ENCODE results near the gene SPTB. TPM values are rescaled to one million over a fixed set of nuclear protein-coding genes. Genes with fewer than 3 reads are reported as not detected.

The SPTB gene
- total RNA-seq, 1 experiment from 2014 or later, result 2.3 TPM

- Histone ChIP-seq H3K23ac (ENCODE audit: insufficient read length, low read depth, low read length) (no peak overlapping the region), H4K91ac (ENCODE audit: insufficient read length, low read depth, low read length) (no peak overlapping the region), H2BK5ac (ENCODE audit: insufficient read length, low read length) (no peak overlapping the region), H2BK120ac (ENCODE audit: low read depth, low read length, poor library complexity, severe bottlenecking) (no peak overlapping the region), H4K8ac (replicated peaks; ENCODE audit: insufficient read length, low read depth, low read length) (no peak overlapping the region), H3K9me3 (ENCODE audit: control insufficient read depth, low read depth, low read length) (no peaks in the 10 kb centered on the region), H3K4me2 (ENCODE audit: insufficient read depth, insufficient read length, low read length) (no peak overlapping the region), H3K27me3 (ENCODE audit: insufficient read depth, low read length) (no peaks in the 10 kb centered on the region), H3K14ac (ENCODE audit: insufficient read depth, low read length) (no peak overlapping the region), H3K18ac (ENCODE audit: insufficient read length, low read depth, low read length) (no peak overlapping the region), H3T11ph (ENCODE audit: low read length) (no peak overlapping the region), H3K4me1 (ENCODE audit: insufficient read depth, low read length) (no peaks in the 10 kb centered on the region), H2BK15ac (ENCODE audit: low read depth, low read length) (no peak overlapping the region), H4K20me1 (ENCODE audit: control insufficient read depth, insufficient read depth, insufficient read length) (no peaks in the 10 kb centered on the region), H4K5ac (ENCODE audit: insufficient read length, low read depth, low read length) (no peak overlapping the region), H3K27ac (ENCODE audit: insufficient read length, low read depth, low read length) (no peak overlapping the region), H3K9ac (ENCODE audit: extremely low read depth, insufficient read length, low read length) (no peak overlapping the region), H3K23me2 (ENCODE audit: insufficient read length, low read depth, low read length, poor library complexity, severe bottlenecking) (no peaks in the 10 kb centered on the region), H3K79me1 (ENCODE audit: insufficient read depth, low read depth, low read length, poor library complexity, severe bottlenecking) (no peaks in the 10 kb centered on the region), H2AK5ac (ENCODE audit: insufficient read length, low read length) (no peak overlapping the region), H2BK20ac (ENCODE audit: low read depth, low read length, poor library complexity, severe bottlenecking) (no peak overlapping the region), H2BK12ac (ENCODE audit: insufficient read length, low read depth, low read length) (no peak overlapping the region), H3K79me2 (ENCODE audit: insufficient read depth, low read length) (no peaks in the 10 kb centered on the region), H3K56ac (ENCODE audit: insufficient read length, low read depth, low read length) (no peak overlapping the region), H3K4ac (ENCODE audit: low read depth, low read length) (no peak overlapping the region), H2AFZ (ENCODE audit: low read length) (no peak overlapping the region)
- Mint-ChIP-seq H3K27me3 (ENCODE audit: low read depth) (peaks cover 3% of the 10 kb centered on the region; the same call in 1 of the 2 replicates), H3K4me3 (no peak overlapping the region), H3K9me3 (peaks cover 9 to 10% of the 10 kb centered on the region in 2 experiments), H3K4me1 (peaks cover 8% of the 10 kb centered on the region in 2 experiments; a peak in 3 of 4 replicates), H3K27ac (no peak overlapping the region), H3K36me3 (ENCODE audit: insufficient read depth in 1 of 3, low read depth in 3 of 3) (peaks cover 2 to 12% (median 3%) of the 10 kb centered on the region in 3 experiments; a peak in 4 of 7 replicates)
- no peak for DNase-seq
- TF ChIP-seq CTCF (conservative IDR thresholded peaks at IDR 0.05), result no peak
- WGBS (ENCODE audit: extremely low coverage, insufficient read length, low lambda C conversion rate), result no CpG with 5 or more reads among the region's 7 CpGs
Observed at GRCh38 chr14:64779472-64779871, 100.2 kb downstream of the SPTB start.
